Neural progenitor cell (in vitro differentiated cells): ENCODE data around the gene FAM193B. TPM values are rescaled to one million over a fixed set of nuclear protein-coding genes. Genes with fewer than 3 reads are reported as not detected.

Experiments used
- DNase-seq: peaks from one replicate; pipeline ENCODE4 v3.0.0-alpha.2; 2016; ENCODE audit warnings: low spot score
- H2AFZ ChIP-seq: fragments of 200-600 bp; sonication (generic); replicated peaks from 2 replicates; pipeline ENCODE4 v1.6.1; 2016; ENCODE audit warnings: antibody characterized with exemption
- H3F3A ChIP-seq: fragments of 200-600 bp; sonication (generic); 2 replicates; pipeline ENCODE4 v1.6.1; 2016; ENCODE audit warnings: antibody characterized with exemption, low read depth
- H3K27ac ChIP-seq: fragments of 200-600 bp; sonication (generic); 2 replicates; pipeline ENCODE4 v1.5.1; 2016; ENCODE audit warnings: mild to moderate bottlenecking
- H3K27me3 ChIP-seq: fragments of 200-600 bp; sonication (generic); 2 replicates; pipeline ENCODE4 v1.6.1; 2016; ENCODE audit warnings: mild to moderate bottlenecking, moderate library complexity
- H3K36me3 ChIP-seq: fragments of 200-600 bp; sonication (generic); 2 replicates; pipeline ENCODE4 v1.5.1; 2016
- H3K4me1 ChIP-seq: fragments of 200-600 bp; sonication (generic); 2 replicates; pipeline ENCODE4 v1.6.1; 2016; ENCODE audit warnings: mixed run types
- H3K4me2 ChIP-seq: fragments of 200-600 bp; sonication (generic); 2 replicates; pipeline ENCODE4 v1.6.1; 2016
- H3K4me3 ChIP-seq: fragments of 200-600 bp; sonication (generic); 2 replicates; pipeline ENCODE4 v1.5.1; 2016
- H3K79me2 ChIP-seq: fragments of 200-600 bp; sonication (generic); 2 replicates; pipeline ENCODE4 v1.6.1; 2016; ENCODE audit warnings: low read depth
- H3K9ac ChIP-seq: fragments of 200-600 bp; sonication (generic); 2 replicates; pipeline ENCODE4 v1.6.1; 2016
- H3K9me3 ChIP-seq: fragments of 200-600 bp; sonication (generic); 2 replicates; pipeline ENCODE4 v1.5.1; 2016; ENCODE audit warnings: low read depth
- H4K20me1 ChIP-seq: fragments of 200-600 bp; sonication (generic); 2 replicates; pipeline ENCODE4 v1.6.1; 2016; ENCODE audit warnings: low read depth
- H3K27ac Mint-ChIP-seq: 3 replicates; pipeline ENCODE4 v1.8.0; 2021; ENCODE audit warnings: mixed read lengths
- H3K27me3 Mint-ChIP-seq: 2 replicates; pipeline ENCODE4 v1.8.0; 2022; ENCODE audit warnings: low read depth, mild to moderate bottlenecking, inconsistent platforms, moderate library complexity, mixed read lengths; ENCODE audit not compliant: insufficient read depth
- H3K36me3 Mint-ChIP-seq: 3 replicates; pipeline ENCODE4 v1.8.0; 2021; ENCODE audit warnings: mixed read lengths
- H3K4me1 Mint-ChIP-seq: 3 replicates; pipeline ENCODE4 v1.8.0; 2021; ENCODE audit warnings: mixed read lengths
- H3K4me3 Mint-ChIP-seq: 3 replicates; pipeline ENCODE4 v1.8.0; 2021; ENCODE audit warnings: mild to moderate bottlenecking, moderate library complexity, mixed read lengths
- H3K9me3 Mint-ChIP-seq: 3 replicates; pipeline ENCODE4 v1.8.0; 2020; ENCODE audit warnings: mixed read lengths
- CTCF ChIP-seq: fragments of 200-600 bp; sonication (generic); IDR thresholded peaks from 2 replicates; pipeline ENCODE4 v1.5.1; 2017; ENCODE audit warnings: antibody characterized with exemption, mild to moderate bottlenecking
- EZH2 ChIP-seq: fragments of 200-600 bp; sonication (generic); IDR thresholded peaks from 2 replicates; pipeline ENCODE4 v1.6.1; 2017; ENCODE audit warnings: antibody characterized with exemption, mild to moderate bottlenecking, moderate library complexity
- EZH2phosphoT487 ChIP-seq: fragments of 200-600 bp; sonication (generic); IDR thresholded peaks from 2 replicates; pipeline ENCODE4 v1.6.1; 2017; ENCODE audit warnings: antibody characterized with exemption
- total RNA-seq: library from RNA; depleted of rRNA; stranded (reverse); fragments of >200 nt; gene quantifications from 2 replicates; pipeline ENCODE4 v1.2.3, GENCODE V29; 2015; ENCODE audit warnings: low replicate concordance

Gene FAM193B
- total RNA-seq, 1 donor from 2014 or later, result 42.5 TPM

GRCh38 chr5:177501874-177502678 is 52.3 kb downstream of the FAM193B start:
- H2AFZ ChIP-seq, result no peak overlapping the region
- no peaks in the 10 kb centered on the region for H3K9me3 ChIP-seq
- H3K4me3 ChIP-seq, result no peak overlapping the region
- Mint-ChIP-seq H3K36me3 (no peaks in the 10 kb centered on the region), H3K4me1 (peaks cover 43% of the 10 kb centered on the region), H3K9me3 (no peaks in the 10 kb centered on the region), H3K4me3 (no peak overlapping the region), H3K27me3 (peaks cover 15% of the 10 kb centered on the region), H3K27ac (peak overlapping the region; percentile 1)
- H3K4me1 ChIP-seq, result peaks cover 15% of the 10 kb centered on the region
- DNase-seq, result no peak
- no peak overlapping the region for H3K27ac ChIP-seq
- H3K4me2 ChIP-seq, result peak overlapping the region; percentile 9
- peaks cover 13% of the 10 kb centered on the region for H3F3A ChIP-seq
- peaks cover 21% of the 10 kb centered on the region for H3K27me3 ChIP-seq
- no peaks in the 10 kb centered on the region for H4K20me1 ChIP-seq
- no peaks in the 10 kb centered on the region for H3K79me2 ChIP-seq
- H3K9ac ChIP-seq, result no peak overlapping the region
- H3K36me3 ChIP-seq, result no peaks in the 10 kb centered on the region
- no peak for TF ChIP-seq EZH2phosphoT487
- no peak for TF ChIP-seq EZH2
- no peak for TF ChIP-seq CTCF

GRCh38 chr5:177500685-177501522 is 53.5 kb downstream of the FAM193B start:
- Histone ChIP-seq H4K20me1 (no peaks in the 10 kb centered on the region), H3F3A (peaks cover 21% of the 10 kb centered on the region), H3K27me3 (peaks cover 21% of the 10 kb centered on the region), H2AFZ (peak overlapping the region; percentile 85), H3K9me3 (no peaks in the 10 kb centered on the region), H3K79me2 (peaks cover 6% of the 10 kb centered on the region), H3K4me1 (peaks cover 20% of the 10 kb centered on the region), H3K27ac (no peak overlapping the region), H3K4me3 (no peak overlapping the region), H3K9ac (no peak overlapping the region), H3K4me2 (no peak overlapping the region), H3K36me3 (no peaks in the 10 kb centered on the region)
- Mint-ChIP-seq H3K4me1 (peaks cover 46% of the 10 kb centered on the region), H3K27me3 (peaks cover 17% of the 10 kb centered on the region), H3K27ac (peak overlapping the region; percentile 95), H3K9me3 (no peaks in the 10 kb centered on the region), H3K36me3 (no peaks in the 10 kb centered on the region), H3K4me3 (peak overlapping the region; percentile 65)
- no peak for TF ChIP-seq EZH2phosphoT487
- peak; percentile 96 for TF ChIP-seq CTCF
- peak; percentile 95 for DNase-seq

- no peaks in the 10 kb centered on the region for H3K9me3 ChIP-seq
- H3K4me3 ChIP-seq, result no peak overlapping the region
- H2AFZ ChIP-seq, result no peak overlapping the region
- H3K27ac Mint-ChIP-seq, result peak overlapping the region; percentile 81
- H3K79me2 ChIP-seq, result peaks cover 14% of the 10 kb centered on the region
- DNase-seq, result no peak
- peaks cover 21% of the 10 kb centered on the region for H3K27me3 ChIP-seq
- H3K4me2 ChIP-seq, result no peak overlapping the region
- peaks cover 31% of the 10 kb centered on the region for H3K4me1 ChIP-seq
- H3K27ac ChIP-seq, result no peak overlapping the region
- no peaks in the 10 kb centered on the region for H3K36me3 ChIP-seq
- peak overlapping the region; percentile 14 for H3K4me3 Mint-ChIP-seq
- no peaks in the 10 kb centered on the region for H3K9me3 Mint-ChIP-seq
- no peaks in the 10 kb centered on the region for H3K36me3 Mint-ChIP-seq
- H3K27me3 Mint-ChIP-seq, result peaks cover 19% of the 10 kb centered on the region
- peaks cover 28% of the 10 kb centered on the region for H3F3A ChIP-seq
- H3K4me1 Mint-ChIP-seq, result peaks cover 55% of the 10 kb centered on the region
- H3K9ac ChIP-seq, result no peak overlapping the region
- peaks cover 5% of the 10 kb centered on the region for H4K20me1 ChIP-seq
- TF ChIP-seq CTCF, result no peak
- no peak for TF ChIP-seq EZH2
- no peak for TF ChIP-seq EZH2phosphoT487
Observed at GRCh38 chr5:177499842-177500241, 54.5 kb downstream of the FAM193B start.
